Keratinocyte (primary cell): ENCODE measurements around the gene APC.

Source experiments
- EZH2 ChIP-seq: IDR thresholded peaks from one replicate; pipeline ENCODE4 v1.6.1; 2012; ENCODE audit warnings: inconsistent platforms, mild to moderate bottlenecking, low read length, moderate library complexity
- TF ChIP-seq, protein P1 (sequence below), 3 experiments: IDR thresholded peaks in 1 of 3; conservative IDR thresholded peaks in 1 of 3; optimal IDR thresholded peaks in 1 of 3; 2 replicates in 2 of 3; 3 replicates in 1 of 3; pipeline versions ENCODE3 to v1.5.1; 2011; ENCODE audit warnings: low read length in 3 of 3, mild to moderate bottlenecking in 3 of 3, moderate library complexity in 2 of 3, control low read depth in 1 of 3, inconsistent platforms in 1 of 3; ENCODE audit not compliant: insufficient read depth in 2 of 3; ENCODE audit errors: extremely low read depth in 1 of 3

DNA sequence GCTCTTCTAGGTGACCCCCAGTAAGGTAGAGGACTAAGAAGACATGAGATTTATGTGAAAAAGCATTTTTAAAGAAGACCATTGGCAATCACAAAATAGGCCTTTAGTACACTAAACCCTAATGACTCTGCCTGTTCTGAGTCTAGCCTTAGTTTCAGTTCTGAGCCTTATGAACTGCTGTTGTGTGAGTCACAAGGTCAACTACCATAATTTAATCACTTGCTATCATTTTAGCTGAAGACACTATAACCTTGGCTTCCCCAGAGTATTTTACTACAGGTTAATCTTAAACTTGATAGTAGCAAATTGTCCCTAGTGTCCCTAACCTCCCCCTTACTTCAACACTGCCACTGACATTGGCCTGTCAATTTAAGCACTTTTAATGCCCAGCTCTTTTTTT is 34.4 kb downstream of the APC start:
- TF ChIP-seq, protein P1, sequence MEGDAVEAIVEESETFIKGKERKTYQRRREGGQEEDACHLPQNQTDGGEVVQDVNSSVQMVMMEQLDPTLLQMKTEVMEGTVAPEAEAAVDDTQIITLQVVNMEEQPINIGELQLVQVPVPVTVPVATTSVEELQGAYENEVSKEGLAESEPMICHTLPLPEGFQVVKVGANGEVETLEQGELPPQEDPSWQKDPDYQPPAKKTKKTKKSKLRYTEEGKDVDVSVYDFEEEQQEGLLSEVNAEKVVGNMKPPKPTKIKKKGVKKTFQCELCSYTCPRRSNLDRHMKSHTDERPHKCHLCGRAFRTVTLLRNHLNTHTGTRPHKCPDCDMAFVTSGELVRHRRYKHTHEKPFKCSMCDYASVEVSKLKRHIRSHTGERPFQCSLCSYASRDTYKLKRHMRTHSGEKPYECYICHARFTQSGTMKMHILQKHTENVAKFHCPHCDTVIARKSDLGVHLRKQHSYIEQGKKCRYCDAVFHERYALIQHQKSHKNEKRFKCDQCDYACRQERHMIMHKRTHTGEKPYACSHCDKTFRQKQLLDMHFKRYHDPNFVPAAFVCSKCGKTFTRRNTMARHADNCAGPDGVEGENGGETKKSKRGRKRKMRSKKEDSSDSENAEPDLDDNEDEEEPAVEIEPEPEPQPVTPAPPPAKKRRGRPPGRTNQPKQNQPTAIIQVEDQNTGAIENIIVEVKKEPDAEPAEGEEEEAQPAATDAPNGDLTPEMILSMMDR (optimal IDR thresholded peaks at IDR 0.05 in 1 of 3, IDR thresholded peaks at IDR 0.05 in 1 of 3, conservative IDR thresholded peaks at IDR 0.05 in 1 of 3; ENCODE audit: extremely low read depth in 1 of 3, insufficient read depth in 2 of 3, low read length in 3 of 3): no peak
- no peak for TF ChIP-seq EZH2
